ENCODE results near the gene AP2A2. TPM values are rescaled to one million over a fixed set of nuclear protein-coding genes. Genes with fewer than 3 reads are reported as not detected.

Gene AP2A2
- total and polyA plus RNA-seq, 2 of the 4 experiments (the other 2 are of a cell fraction): 19.9 to 49.0 TPM

DNA sequence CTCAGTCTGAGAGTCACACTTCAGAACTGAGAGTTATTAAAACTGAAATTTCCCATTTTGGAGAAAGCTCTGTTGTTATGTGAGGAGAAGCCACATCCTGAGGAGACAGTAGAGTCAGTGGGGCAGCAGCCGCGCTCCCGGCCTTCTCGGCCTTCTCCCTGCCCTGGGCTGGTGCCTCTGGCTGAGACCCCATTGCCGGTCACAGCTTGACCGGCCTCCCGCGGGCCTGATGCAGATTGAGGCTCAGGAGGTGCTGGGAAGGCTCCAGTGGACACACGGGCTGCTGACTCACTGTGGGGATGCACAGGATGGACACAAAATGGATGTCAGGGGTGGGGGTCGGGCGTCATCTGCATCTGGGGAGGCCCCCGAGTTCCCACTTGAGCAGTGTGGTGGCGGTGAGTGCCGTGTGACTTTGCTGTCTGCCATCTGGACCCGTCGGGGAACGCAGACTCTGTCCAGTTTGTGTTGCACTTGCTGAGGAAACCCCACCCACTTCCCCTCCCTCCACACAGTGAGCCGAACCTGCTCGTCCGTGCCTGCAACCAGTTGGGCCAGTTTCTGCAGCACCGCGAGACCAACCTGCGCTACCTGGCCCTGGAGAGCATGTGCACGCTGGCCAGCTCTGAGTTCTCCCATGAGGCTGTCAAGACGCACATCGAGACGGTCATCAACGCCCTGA, 60.7 kb downstream of the AP2A2 start:
- H3K9ac ChIP-seq (ENCODE audit: low read depth, low read length): no peak overlapping the region
- no peak overlapping the region for H2AK9ac ChIP-seq (replicated peaks; ENCODE audit: low read depth, low read length, poor library complexity)
- H3K14ac ChIP-seq (replicated peaks; ENCODE audit: low read depth, low read length): no peak overlapping the region
- H3K4me2 ChIP-seq (ENCODE audit: low read depth, low read length): no peak overlapping the region
- 95% methylated on average over 19 of the region's 28 CpGs; no CpG with 5 or more reads in 1 of the 2 experiments for WGBS, 2 experiments (ENCODE audit: extremely low coverage in 2 of 2, insufficient read length in 1 of 2)
- H3K27ac ChIP-seq (ENCODE audit: insufficient read depth, low read length): no peak overlapping the region
- BruUV-seq (replicated peaks): no TSS peak
- H2BK20ac ChIP-seq (ENCODE audit: low read depth, low read length): no peak overlapping the region
- H2BK15ac ChIP-seq (ENCODE audit: low read depth, low read length): no peak overlapping the region
- no peak for DNase-seq
- H2BK120ac ChIP-seq (ENCODE audit: low read depth, low read length): no peak overlapping the region
- POLR2A ChIA-PET (ENCODE audit: unreplicated experiment): no interaction called here
- H2AFZ ChIP-seq (replicated peaks; ENCODE audit: low read length, poor library complexity): no peak overlapping the region
- H3K9me3 ChIP-seq (ENCODE audit: control insufficient read depth, insufficient read depth, low read length): no peaks in the 10 kb centered on the region
- no peak overlapping the region for H3K4me3 ChIP-seq (ENCODE audit: insufficient read depth, low read depth, low read length)
- no peak overlapping the region for H4K8ac ChIP-seq (ENCODE audit: low read depth in 2 of 2, low read length in 2 of 2)
- H3K18ac ChIP-seq (ENCODE audit: low read depth, low read length): no peak overlapping the region
- H3K23ac ChIP-seq (ENCODE audit: low read depth, low read length): no peak overlapping the region
- ATAC-seq (ENCODE audit: low read depth): no peak
- H4K5ac ChIP-seq (ENCODE audit: low read depth, low read length): no peak overlapping the region
- H2BK5ac ChIP-seq (ENCODE audit: low read depth, low read length, poor library complexity, severe bottlenecking): no peak overlapping the region
- intact Hi-C loops (cut with micrococcal nuclease): no loop called here
- dilution Hi-C loops (cut with HindIII; ENCODE audit: low sequenced_read_pairs, unreplicated experiment): no loop called here
- H3K4me1 ChIP-seq (ENCODE audit: control insufficient read depth, insufficient read depth, low read length): no peaks in the 10 kb centered on the region
- no peak overlapping the region for H4K91ac ChIP-seq (ENCODE audit: insufficient read depth, low read depth, low read length)
- no peak overlapping the region for H3K56ac ChIP-seq (ENCODE audit: extremely low read depth, insufficient read depth, low read length)
- peaks cover 71% of the 10 kb centered on the region for H3K36me3 ChIP-seq (ENCODE audit: control insufficient read depth, insufficient read depth, low read length)
- no peaks in the 10 kb centered on the region for H3K9me1 ChIP-seq (ENCODE audit: insufficient read depth, low read length)
- CTCF ChIA-PET: no interaction called here
- no peaks in the 10 kb centered on the region for H3K27me3 ChIP-seq (ENCODE audit: control insufficient read depth, insufficient read depth, low read length)
- H3K79me1 ChIP-seq (ENCODE audit: low read depth in 1 of 2, low read length in 2 of 2): peaks cover 7 to 24% of the 10 kb centered on the region in 2 experiments; a peak in 3 of 4 replicates
- TF ChIP-seq NFE2L2 (IDR thresholded peaks at IDR 0.05; ENCODE audit: low read depth, low read length) (no peak), MAZ (IDR thresholded peaks at IDR 0.05; ENCODE audit: borderline replicate concordance, low read depth, low read length) (no peak), POLR2A (IDR thresholded peaks at IDR 0.05; ENCODE audit: low read depth, low read length) (no peak), FOS (IDR thresholded peaks at IDR 0.05; ENCODE audit: low read depth, low read length) (no peak), RAD21 (IDR thresholded peaks at IDR 0.05; ENCODE audit: low read length) (no peak), MXI1 (IDR thresholded peaks at IDR 0.05; ENCODE audit: borderline replicate concordance, low read depth, low read length) (no peak), ELK1 (IDR thresholded peaks at IDR 0.05; ENCODE audit: borderline replicate concordance, low read depth, low read length) (no peak), RFX5 (IDR thresholded peaks at IDR 0.05; ENCODE audit: low read depth, low read length) (no peak), RCOR1 (IDR thresholded peaks at IDR 0.05; ENCODE audit: insufficient replicate concordance, low read length) (no peak), CTCF (conservative IDR thresholded peaks at IDR 0.05; ENCODE audit: low read depth, low read length) (no peak), MAFK (IDR thresholded peaks at IDR 0.05; ENCODE audit: low read depth, low read length) (no peak)
- TF ChIP-seq, protein P1, sequence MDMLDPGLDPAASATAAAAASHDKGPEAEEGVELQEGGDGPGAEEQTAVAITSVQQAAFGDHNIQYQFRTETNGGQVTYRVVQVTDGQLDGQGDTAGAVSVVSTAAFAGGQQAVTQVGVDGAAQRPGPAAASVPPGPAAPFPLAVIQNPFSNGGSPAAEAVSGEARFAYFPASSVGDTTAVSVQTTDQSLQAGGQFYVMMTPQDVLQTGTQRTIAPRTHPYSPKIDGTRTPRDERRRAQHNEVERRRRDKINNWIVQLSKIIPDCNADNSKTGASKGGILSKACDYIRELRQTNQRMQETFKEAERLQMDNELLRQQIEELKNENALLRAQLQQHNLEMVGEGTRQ (IDR thresholded peaks at IDR 0.05; ENCODE audit: low read depth, low read length): no peak
- no peak overlapping the region for H3K4ac ChIP-seq (ENCODE audit: low read depth, low read length)
- H2AK5ac ChIP-seq (ENCODE audit: low read depth, low read length): no peak overlapping the region
- in situ Hi-C loops (cut with MboI; ENCODE audit: low sequenced_read_pairs): no loop called here
- H4K20me1 ChIP-seq (ENCODE audit: insufficient read depth, low read length): peaks cover 23% of the 10 kb centered on the region

Measured in IMR-90 (cell line).